NCI-H2029 treated with DMSO at 0.1 percent for 48 hours (cell line): ENCODE data around the gene RNF13.
"Not testable (repeated sequence)": the region's sequence is repeated elsewhere in the genome, so short reads cannot be mapped to it uniquely, and the experiment has no call there.

Source experiments
- DNase-seq: peaks from one replicate; lab custom pipeline; 2025; lab: John Stamatoyannopoulos, UW

Gene RNF13

DNA sequence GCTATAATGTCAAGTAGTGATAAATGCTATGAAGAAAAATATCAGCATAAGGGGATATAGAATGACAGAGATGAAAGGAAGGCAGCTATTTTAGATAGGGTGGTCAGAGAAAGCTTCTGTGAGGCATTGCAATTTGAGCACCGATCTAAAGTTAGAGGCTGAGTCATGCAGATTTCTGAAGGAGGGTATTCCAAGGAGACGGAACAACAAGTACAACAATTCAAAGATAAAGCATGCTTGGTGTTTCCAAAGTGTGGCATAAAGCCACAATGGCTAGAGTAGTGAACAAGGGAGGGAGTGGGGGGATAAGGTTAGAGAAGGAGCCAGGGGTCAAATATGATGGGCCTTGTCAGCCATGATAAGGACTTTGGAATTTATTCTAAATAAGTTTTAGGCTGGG, 85.8 kb downstream of the RNF13 start:
- DNase-seq: no peak

DNA sequence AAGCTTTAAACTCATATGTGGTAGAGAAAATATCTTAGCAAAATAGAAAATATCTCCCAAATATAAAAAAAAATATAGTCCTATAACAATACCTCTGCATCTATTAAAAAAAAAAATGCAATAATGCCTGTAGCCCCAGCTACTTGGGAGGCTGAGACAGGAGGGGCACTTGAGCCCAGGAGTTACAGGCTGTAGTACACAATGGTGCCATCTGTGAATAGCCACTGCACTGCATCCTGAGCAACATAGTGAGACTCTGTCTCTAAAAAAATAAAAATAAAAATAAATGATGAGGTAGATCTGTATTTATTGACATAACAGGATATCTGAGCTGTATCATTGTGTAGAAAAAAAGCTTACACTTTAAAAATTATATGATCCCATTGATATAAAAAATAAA, 87.3 kb downstream of the RNF13 start:
- DNase-seq: no peak

DNA sequence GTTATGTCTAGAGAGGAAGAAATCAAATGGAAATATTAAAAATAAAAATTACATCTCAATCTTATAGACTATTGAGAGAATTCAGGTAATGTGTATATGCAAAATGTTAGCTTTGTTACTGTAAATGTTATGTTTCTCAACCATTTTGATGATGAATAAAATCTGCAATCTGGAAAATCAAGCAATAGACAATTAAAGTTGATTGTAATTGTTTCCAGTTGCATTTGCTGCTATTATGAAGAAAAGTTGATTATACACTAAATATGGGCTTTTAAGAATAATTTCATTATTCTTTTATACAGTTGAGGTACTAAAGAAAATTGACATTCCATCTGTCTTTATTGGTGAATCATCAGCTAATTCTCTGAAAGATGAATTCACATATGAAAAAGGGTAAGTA, 88.8 kb downstream of the RNF13 start:
- DNase-seq: no peak

DNA sequence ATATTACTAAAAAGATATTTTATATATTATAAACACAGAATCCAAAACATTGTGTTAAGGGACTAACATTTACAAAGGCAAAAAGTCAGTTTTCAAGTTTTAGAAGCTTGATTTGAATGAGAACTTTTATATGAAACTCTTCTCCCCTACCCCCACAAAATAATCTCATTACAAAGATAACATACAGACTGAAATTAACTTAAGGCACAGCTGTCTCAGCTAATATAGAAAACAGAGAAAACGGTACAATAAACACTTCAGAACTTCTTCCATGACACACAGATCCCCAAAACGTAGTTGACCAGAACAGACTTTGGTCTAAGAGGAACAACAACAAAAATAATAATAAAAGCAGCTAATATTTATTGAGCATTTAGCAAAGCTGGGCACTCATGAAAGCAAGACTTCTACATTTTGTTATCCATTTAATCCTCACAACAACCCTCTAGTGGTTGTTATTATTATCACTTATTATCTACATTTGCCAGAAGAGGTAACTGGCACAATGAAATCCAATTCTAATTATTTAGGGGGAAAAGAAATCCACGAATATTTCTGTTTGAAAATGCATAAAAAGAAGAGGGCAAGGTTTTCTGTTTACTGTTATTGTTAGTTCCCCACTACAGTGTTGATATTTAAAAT, 89.6 kb downstream of the RNF13 start:
- no peak for DNase-seq

DNA sequence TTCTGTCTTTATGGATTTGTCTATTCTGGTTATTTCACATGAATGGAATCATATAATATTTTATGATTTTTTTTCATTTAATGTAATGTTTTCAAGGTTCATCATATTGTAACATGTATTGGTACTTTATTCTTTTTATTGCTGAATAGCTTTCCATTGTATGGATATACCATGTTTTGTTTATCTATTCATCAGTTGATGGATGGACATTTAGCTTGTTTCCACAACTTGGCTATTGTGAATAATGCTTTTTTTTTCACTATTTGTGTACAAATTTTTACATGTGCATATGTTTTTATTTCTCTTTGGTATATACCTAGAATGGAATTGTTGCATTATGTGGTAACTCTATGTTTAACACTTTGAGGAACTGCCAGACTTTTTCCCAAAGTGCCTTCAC, 93.0 kb downstream of the RNF13 start:
- no peak for DNase-seq

DNA sequence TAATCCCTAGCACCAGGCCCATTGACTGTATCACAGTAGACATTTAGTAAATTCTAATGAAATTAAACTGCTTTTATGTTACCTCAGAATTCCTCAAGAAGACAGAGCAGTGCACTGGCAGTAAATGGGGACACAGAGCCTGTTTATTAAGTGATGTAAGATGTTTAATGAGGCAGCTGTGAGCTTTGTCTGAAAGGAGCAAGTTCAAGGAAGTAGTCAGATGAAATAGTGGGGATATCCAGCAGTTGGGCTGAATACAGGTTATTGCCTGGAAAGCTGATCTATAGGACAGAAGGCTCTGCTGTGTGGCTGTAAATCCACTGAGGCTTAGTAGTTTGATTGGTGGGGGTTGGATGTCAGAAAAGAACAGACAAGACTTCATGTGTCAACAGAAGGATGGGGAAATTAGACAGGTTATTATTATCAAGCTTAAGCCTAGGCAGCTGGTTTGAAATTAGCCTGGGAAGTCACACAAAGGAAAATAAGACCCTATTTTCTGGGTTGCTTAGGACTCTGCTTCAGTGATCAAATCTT, 95.5 kb downstream of the RNF13 start:
- no peak for DNase-seq

DNA sequence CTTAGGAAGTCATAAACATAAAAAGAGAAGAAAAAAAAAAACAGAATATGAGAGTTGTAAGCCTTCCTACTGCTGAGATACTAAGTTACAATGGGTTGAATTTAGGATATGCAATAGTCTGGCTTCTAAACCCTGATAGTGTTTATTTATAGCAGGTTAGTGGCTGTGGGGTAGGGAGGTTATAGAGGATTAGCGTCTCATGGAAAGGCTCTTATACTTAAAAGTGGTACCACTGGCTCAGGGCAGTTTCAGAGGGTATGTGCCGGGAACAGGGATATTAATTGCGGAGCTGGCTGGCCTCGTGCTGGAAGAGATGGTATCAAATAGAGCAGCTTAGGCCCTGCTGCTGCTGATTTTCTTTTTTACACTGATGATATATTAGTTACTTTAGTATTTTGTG, 96.9 kb downstream of the RNF13 start:
- DNase-seq: no peak

DNA sequence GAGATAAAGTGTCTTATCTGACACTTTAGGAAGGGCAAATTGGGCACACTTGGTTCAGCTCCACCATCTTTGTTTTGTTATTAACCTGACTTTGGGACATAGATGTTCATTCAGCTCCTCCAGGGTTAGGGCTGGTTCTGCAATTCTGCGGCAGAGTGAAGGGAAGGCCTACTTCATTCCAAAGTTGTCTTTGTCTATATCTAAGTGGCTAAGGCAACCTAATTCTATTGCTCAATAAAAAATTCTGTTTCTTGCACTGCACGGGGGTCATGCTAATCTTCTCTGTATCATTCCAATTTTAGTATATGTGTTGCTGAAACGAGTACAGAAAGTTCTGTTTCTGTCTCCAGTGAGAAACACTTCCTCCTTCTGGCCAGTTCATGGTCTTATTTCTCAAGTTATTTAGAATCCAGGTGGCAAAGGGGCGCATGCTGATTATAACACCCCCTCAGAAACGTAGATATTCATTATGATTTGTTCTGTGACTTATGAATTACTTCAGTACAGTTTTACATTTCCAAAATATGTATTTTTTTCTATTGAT, 104.2 kb downstream of the RNF13 start:
- DNase-seq: no peak

DNA sequence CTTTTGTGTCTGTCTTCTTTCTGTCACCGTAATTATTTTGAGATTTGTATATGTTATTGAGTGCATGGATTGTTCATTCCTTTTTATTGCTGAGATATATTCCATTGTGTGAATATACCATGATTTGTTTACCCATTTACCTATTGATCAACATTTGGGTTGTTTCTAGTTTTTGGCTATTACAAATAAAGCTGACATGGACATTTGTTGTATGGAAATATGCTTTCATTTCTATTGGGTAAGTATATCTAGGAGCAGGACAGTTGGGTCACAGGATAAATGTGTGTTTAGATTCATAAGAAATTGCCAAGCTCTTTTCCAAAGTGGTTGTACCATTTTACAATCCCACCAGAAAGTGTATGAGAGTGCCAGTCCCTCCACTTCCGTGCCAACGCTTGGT, 106.5 kb downstream of the RNF13 start:
- no peak for DNase-seq

DNA sequence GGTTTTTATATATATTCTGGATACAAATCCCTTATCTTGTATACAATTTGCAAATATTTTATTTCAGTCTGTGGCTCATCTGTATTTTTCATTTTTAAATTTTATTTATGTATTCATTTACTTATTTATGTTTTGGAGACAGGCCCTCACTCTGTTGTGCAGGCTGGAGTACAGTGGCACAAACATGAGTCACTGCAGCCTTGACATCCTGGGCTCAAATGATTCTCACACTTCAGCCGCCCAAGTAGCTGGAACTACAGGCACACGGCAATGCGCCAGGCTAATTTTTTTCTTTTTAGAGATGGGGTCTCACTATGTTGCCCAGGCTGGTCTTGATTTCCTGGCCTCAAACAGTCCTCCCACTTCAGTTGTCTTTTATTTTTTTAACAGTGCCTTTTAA, 107.1 kb downstream of the RNF13 start:
- DNase-seq: no peak

DNA sequence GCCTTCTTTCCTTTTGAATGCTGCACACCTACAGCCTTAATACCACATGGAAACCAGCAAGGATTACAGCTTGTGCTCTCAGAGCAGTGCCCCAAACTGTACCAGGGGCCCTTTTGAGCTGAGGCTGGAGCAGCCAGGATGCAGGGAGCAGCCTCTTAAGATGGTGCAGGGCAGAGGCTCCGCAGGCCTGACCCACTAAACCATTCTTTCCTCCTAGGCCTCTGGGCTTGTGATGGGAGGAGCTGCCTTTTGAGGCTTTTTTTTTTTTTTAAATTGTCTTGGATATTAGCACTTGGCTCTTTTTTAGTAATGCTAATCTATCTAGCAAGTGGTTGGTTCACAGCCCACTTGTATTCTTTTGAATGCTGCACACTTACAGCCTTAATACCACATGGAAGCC, 120.0 kb downstream of the RNF13 start:
- DNase-seq: no peak

DNA sequence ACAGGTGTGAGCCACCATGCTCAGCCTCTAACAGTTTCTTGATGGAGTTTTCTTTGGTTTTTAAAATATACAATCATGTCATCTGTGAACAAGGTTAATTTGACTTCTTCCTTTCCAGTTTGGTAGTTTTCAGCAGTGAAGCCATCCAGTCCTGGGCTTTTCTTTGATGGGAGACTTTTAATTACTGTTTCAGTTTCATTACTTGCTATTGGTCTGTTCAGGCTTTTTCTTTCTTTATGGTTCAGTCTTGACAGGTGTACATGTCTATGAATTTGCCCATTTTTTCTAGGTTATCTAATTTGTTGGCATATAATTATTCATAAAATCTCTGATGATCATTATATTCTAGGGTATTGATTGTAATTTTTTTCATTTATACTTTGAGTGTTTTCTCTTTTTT, 120.8 kb downstream of the RNF13 start:
- no peak for DNase-seq

DNA sequence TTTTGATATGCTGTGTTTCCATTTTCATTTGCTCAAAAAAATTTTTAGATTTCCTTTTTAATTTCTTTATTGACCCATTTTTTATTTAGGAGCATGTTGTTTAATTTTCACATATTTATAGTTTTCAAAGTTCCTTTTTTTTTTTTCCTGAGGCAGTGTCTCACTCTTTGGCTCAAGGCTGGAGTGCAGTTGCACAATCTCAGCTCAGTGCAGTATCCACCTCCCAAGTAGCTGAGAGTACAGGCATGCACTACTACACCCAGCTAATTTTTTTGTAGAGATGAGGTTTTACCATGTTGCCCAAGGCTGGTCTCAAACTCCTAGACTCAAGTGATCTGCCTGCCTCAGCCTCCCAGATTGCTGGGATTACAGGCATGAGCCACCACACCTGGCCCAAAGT, 121.5 kb downstream of the RNF13 start:
- no peak for DNase-seq

DNA sequence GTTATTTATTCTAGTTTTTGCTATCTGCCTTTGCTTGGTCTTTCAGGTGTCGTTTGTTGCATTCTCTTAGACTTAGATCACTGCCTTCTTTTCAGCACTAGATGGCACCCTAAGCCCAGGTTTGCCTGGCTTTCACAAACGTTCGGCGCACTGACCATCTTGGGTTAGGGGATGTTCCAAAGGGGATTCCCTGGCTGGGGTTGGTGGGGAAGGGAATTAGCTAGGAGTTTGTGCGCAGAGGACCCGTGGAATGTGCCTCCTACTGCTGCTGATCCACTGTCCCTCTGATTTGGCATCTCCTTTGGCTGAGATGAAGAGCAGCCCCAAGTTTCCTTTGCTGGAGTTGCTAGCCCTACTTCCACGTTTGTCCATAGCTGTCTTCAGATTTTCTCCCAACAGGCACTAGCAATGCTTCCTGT, 123.8 kb downstream of the RNF13 start:
- DNase-seq: peak; percentile 50

DNA sequence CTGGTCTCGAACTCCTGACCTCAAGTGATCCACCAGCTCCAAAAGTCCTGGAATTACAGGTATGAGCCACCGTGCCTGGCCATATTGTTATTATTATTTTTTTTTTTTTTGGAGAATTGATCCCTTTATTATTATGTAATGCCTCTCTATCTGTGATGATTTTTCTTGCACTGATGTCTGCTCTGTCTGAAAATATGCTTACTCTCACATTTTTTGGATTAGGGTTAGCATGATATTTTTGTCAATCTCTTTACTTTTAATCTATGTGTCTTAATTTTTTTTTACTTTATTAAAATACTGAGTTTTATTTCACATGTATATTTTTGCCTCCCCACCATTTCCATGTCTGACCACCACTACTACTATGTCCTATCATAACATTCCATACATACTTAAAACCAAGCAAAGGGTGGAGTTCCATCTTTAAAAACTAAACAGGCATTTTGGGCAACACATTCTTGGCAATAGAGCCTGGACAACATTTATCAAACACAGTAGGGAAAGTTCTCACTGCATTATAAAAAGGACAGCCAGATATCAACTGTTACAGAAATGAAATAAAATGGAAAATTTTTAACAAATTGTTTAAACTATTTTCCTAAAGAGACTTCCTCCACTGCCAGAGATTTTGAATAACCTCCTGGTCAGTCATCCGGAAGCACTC, 125.5 kb downstream of the RNF13 start:
- not testable (repeated sequence) for DNase-seq

DNA sequence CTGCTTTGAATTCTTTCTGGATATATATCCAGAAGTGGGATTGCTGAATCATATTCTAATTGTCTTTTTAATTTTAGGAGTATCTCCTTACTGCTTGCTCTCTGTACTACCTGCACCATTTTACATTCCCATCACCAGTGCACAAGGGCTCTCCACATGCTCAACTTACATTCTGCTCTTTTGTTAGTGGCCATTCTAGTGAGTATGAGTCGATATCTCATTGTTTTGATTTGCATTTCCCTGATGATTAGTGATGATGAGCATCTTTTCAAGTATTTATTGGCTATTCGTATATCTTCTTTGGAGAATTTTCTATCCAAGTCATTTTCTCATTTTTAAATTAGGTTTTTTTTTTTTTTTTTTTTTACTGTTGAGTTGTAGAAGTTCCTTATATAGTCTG, 128.2 kb downstream of the RNF13 start:
- DNase-seq: no peak

DNA sequence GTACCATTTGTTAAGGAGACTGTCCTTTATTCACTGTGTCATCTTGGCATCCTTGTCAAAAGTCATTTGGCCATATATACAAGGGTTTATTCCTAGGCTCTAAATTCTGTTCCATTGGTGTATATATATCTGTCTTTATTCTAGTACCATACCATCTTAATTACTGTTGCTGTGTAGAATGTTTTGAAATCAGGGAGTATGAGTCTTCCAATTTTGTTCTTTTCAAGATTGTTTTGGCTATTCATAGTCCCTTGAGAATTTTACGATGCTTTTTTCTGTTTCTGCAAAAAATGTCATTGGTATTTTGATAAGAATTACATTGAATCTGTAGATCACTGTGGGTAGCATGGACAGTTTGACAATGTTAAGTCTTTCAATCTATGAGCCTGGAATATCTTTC, 128.9 kb downstream of the RNF13 start:
- no peak for DNase-seq

DNA sequence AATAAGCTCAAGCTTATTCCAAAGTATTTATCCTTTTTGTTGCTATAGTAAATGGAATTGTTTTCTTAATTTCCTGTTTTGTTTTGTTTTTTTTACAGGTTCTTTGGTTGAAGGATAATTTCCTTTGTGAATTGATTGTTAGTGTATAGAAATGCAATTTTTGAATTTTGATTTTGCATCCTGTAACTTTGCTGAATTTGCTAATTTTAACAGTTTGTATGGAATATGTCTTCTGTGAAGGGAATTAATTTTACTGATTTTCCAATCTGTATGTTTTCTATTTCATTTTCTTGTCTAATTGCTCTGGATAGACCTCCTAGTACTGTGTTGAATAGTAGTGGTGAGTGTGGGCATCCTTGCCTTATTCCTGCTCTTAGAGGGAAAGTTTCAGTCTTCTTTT, 129.4 kb downstream of the RNF13 start:
- no peak for DNase-seq

DNA sequence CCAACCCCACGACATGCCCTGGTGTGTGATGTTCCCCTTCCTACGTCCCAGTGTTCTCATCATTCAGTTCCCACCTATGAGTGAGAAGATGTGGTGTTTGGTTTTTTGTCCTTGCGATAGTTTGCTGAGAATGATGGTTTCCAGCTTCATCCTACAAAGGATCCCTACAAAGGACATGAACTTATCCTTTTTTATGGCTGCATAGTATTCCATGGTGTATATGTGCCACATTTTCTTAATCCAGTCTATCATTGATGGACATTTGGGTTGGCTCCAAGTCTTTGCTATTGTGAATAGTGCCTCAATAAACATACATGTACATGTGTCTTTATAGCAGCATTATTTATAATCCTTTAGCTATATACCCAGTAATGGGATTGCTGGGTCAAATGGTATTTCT, 131.0 kb downstream of the RNF13 start:
- DNase-seq: not testable (repeated sequence)

DNA sequence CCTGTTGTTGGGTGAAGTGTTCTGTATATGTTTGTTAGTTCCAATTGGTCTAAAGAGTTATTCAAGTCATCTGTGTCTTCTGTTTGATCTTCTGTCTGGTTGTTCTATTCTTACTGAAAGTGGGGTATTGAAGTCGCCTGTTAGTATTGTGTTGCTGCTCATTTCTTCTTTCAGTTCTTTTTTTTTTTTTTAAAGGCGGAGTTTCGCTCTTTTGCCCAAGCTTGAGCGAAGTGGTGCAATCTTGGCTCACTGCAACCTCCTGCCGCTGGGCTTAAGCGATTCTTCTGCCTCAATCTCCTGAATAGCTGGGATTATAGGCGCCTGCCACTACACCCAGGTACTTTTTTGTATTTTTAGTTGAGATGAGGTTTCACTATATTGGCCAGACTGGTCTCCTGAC, 134.2 kb downstream of the RNF13 start:
- no peak for DNase-seq

DNA sequence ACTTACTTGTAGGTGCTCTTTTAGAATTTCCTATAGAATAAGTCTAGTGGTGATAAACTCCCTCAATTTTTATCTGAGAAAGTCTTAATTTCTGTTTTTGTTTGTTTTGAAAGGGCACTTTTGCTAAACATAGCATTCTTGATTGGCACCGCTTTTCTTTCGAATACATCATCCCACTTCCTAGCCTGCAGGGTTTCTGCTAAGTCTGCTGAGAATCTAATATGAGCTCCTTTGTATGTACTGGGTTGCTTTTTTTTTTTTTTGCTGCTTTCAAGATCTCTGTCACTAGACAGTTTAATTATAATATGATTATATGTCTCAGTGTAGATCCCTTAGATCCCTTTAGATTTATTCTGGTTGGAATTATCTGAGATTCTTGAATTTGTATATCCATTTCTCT, 136.2 kb downstream of the RNF13 start:
- no peak for DNase-seq

DNA sequence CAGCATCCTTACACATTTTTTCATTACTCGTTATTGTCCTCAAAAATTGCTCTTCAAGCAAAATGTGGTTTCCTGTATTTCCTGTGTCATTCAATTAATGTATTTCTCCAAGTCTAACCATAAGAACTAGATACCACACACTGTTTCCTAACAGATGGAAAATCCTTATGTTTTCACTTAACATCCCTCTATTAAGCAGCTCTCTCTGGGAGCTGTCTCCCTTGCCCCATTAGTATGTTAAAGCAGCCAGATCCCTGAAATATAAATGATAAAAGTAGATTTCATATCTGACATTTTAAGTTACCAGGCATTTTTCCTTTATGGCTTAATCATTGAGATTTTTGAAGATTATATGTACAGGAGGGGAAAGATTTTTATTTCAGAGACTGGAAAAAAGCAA, 141.8 kb downstream of the RNF13 start:
- DNase-seq: no peak

DNA sequence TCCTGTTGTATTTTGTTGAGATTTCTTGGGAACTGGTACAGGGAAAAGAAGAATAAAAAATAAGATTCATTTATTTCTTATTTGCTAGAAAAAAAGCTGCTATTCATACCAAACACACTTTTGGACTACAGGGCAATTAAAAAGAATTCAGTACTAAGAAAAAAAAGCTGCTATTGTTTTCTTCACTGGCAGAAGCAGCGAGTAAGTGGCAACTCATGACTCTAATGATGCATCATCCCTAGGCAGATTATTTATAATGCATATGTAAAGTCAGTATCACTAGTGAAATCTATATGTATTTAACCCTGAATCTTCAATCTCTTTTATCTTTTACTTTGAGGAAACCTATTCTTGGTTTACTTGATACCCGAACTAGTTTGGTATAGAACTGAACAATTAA, 142.4 kb downstream of the RNF13 start:
- no peak for DNase-seq
